Measurements from ENCODE around the gene TLX3.

TLX3 gene

DNA sequence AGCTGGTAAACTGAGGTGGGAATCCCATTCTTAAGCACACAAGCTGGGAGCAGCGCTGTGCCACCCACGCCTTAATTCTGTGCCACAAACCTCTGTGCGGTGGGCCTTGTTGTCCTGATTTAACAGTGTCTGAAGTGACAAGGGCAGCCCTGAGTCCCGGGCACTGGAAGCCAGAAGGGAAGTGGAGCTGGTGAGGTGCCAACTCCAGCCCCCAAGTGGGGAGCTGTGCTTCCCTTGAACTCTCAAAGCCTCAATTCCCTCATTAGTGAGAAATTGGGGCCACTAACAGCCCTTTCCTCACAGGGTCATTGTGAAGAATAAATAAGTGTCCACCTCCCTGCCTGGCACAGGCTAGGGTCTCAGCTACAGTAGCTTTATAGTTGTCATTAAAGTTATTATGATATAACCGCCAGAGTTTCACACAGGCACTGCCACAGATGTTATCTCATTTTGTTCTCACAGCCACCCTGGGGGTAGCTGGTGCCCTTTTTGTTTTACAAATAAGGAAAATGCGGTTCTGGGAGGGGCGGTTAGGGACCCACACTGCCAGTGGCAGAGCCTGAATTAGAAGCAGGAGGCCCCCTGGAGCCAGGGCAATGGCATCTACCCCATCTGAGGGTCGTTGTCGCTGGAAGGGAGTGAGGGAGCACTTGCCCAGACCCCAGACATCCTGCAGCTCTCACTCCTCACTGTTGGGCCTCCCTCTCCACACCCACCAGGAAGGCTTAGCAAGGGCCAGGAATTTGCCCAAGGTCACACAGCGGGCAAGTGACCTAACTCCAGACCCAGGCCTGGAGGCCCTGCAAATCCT, 2.1 kb upstream of the TLX3 start:
- DNase-seq, result no peak

DNA sequence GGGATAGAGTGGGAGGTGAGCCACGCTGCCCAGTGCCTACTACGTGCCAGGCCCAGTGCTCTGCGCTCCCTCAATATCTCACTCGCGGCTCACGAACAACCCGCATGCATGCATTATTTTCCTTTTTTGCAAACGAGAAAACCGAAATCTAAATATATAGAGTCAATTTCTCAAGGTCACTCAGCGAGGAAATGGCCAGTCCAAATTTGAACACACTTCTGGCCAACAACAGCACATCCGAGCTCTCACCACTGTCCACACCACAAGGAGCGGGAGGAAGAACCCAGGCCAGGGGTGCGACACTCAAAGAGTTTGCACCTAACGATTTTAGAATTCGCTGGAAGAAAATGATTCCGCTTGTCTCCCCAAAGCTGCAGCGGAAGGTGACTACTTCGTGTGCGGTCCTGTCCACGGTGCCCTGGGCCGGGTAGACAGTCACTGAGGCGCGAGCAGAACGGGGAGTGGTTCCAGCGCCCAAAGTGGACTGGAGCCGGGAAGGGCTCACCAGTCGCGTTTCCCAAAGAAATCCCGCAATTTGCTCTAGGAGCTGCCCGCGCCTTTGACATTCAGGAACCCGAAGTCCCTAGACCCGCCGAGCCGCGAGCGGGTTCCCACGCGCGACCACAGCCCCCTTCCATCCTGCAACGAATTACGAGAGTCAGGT, 1.1 kb upstream of the TLX3 start:
- DNase-seq, result no peak

DNA sequence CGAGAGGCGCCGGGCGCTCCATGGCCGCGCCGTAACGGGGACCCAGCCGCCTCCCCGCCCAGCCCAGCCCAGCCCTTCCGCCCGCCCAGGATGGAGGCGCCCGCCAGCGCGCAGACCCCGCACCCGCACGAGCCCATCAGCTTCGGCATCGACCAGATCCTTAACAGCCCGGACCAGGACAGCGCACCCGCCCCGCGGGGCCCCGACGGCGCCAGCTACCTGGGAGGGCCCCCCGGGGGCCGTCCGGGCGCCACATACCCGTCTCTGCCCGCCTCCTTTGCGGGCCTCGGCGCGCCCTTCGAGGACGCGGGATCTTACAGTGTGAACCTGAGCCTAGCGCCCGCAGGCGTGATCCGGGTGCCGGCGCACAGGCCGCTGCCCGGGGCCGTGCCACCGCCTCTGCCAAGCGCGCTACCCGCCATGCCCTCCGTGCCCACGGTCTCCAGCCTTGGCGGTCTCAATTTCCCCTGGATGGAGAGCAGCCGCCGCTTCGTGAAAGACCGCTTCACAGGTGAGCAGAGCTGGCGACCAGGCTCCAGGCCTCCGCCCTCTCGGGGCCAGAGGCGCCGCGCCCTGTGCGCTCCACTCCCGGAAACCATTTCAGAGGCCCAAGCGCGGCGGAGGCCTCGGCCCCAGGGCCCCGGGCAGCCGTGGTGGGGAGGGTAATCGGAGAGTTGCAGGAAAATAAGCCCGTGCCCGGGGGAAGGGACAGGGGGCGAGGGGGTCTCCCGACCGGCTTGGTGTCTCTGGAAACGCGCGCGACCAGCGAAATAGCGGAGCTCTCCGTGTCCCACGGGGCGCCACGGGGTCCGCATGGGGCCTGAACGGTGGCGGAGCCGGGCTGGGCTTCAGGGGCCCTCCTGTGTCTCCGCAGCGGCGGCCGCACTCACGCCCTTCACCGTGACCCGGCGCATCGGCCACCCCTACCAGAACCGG, 496 bp downstream of the TLX3 start:
- no peak for DNase-seq

DNA sequence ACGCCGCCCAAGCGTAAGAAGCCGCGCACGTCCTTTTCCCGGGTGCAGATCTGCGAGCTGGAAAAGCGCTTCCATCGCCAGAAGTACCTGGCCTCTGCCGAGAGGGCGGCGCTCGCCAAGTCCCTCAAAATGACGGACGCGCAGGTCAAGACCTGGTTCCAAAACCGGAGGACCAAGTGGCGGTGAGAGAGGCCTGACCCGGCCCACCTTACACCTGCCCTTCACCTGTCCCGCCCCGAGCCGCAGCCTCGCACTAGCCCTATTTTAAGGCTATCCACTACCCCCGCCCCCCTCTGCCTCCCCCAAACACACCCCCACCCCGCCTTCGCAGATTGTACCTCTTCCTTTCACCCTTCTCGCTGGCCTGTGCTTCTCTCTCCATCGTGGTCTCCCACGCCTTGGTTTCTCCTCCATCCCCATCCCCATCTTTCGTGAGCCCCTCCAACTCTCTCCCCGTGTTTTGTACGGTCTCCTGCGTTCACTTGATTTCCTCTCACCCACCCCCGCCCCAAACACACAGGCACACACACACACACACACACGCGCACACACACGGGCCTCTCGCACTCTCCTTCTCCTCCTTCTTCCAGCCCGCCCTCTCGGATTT, 1.3 kb downstream of the TLX3 start:
- no peak for DNase-seq

DNA sequence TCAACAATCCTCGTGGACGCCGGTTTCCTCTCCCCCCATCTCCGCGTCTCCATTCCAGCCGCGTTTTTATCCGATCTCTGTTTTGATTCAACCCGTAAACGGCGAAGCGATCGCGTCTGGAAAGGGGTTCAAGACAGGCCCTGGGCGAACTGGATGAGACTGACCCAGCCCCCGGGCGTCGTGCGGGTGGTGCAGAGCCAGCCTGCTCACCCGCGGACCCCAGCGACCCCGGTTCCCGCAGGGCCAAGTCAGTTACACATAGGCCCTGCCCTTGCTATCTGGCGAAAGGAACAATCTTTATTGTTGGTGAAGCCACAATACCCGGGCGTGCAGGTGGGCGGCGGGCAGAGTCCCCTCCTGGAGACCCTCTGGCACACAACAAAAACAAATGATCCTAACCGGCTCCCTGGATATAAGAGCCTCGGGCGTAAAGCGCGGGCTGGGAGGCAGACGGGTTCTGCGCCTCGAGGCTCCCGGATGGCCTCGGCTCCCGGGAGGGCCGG, 1.8 kb downstream of the TLX3 start:
- DNase-seq, result no peak

DNA sequence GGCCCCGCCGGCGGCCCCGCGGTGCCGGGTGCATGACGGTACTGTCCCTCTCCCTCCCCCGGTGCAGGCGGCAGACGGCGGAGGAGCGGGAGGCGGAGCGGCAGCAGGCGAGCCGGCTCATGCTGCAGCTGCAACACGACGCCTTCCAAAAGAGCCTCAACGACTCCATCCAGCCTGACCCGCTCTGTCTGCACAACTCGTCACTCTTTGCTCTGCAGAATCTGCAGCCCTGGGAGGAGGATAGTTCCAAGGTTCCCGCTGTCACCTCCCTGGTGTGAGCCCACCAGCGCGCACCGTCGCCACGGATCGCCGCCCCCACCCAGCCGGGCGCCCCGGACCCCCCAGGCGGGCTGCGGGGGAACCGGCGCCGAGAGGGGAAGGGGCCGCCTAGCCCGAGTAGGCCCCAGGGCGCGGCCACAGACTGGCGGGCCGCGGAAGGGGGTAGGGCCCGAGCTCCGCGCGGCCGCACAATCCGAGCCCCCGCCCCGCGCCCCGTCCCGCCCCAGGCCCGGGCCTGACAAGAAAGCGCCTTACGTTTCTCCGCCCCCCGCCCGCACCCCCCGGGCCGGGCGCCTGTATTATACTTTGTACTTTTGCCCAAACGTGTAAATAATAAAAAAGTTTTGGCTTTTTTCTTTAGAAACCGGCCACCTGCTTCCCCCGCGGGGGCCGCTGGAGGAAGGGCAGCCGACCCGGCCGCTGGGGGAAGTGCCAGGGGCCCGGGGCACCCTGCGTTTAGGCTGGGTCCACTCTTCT, 2.5 kb downstream of the TLX3 start:
- no peak for DNase-seq

DNA sequence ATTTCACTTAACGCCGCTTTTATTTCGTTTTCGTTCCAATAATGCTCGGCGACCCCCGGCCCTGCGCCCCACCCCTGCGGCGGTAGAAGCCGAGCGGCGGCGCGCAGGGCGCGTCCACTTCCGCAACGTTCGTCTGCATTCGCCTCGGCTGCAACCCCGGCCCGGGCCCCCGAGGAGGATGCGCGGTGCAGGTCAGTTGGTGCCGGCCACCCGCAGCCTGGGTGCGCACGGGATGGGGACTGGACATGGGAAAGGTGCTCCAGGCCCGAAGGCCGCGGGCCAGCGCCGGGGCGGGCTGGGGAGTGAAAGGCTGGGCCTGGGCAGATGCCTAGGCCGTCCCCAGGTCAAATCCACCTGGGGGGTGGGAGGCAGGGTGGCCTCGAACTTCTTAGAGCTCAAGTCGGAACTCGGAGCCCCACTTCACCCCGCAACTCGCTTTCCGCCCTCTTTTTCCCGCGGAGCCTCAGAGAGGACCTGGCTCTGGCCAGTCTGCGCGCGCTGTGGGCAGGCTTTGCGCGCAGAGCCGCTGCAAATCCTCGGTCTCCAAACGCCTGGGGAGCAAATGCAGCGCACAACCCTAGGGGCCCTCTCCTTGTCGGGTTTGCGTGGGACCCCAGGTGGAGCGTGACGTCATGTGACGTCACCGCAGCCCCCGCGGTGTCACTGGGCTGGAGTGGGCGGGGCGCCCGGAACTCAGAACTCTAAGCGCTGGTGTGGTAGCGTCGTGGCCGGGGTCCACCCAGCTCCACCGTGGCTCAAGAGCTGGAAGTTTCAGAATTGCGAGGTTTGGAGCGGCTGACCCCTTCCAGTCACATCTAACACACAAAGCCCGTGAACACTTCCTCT, 3.3 kb downstream of the TLX3 start:
- DNase-seq, result no peak

DNA sequence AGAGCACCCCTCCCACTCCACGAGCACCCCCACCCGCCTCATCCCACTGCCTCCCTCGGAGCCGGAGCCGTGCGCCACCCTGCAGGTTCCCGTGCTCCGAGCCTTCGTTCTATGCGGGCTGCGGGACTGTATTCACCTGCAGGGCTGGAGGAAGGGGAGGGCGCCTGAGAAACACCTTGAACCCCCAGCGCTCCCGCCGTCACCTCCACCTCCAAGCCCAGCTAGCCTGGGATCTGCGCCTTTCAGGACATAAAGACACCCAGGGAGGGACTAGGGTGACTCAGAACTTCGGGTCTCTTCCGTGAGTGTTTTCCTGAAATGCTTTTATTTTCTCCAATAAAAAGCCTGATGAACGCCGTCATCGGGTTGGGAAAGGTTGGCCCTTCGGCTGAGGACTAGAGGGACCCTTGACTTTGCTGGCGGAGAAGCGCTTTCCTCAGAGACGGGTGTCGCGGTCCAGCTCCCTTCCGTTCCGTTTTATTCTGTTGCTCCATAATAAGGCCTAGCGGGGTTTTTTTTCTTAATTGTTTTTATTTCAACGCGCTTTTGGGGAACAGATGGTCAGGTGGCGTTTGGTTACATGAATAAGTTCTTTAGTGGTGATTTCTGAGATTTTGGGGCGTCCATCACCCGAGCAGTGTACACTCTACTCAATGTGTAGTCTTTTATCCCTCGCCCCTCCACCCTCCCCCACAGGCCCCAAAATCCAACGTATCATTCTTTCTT, 4.6 kb downstream of the TLX3 start:
- DNase-seq, result no peak

DNA sequence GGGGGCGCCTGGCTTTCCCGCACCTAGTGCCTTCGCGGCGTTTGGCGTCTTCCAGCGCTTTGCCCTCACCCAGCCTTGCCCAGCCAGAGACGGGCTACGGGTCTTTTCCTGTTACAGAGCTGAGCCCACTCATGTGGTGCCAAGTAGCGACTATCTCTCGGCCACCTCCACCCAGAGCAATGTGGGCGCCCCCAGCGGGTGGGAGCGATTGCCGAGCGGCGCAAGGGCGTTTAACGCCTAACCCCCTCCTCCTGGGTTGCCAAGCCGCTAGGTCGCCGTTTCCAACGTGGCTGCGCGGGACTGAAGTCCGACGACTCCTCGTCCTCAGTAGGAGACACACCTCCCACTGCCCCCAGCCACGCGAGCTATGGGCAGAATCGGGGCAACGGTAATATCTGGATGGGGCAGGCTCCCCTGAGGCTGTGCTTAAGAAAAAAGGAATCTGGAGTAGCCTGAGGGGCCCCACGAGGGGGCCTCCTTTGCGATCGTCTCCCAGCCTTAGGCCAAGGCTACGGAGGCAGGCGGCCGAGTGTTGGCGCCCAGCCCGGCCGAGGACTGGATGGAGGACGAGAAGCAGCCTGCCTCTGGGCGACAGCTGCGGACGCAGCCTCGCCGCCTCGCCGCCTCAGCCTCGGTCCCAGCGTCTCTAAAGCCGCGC, 5.8 kb downstream of the TLX3 start:
- DNase-seq, result no peak

DNA sequence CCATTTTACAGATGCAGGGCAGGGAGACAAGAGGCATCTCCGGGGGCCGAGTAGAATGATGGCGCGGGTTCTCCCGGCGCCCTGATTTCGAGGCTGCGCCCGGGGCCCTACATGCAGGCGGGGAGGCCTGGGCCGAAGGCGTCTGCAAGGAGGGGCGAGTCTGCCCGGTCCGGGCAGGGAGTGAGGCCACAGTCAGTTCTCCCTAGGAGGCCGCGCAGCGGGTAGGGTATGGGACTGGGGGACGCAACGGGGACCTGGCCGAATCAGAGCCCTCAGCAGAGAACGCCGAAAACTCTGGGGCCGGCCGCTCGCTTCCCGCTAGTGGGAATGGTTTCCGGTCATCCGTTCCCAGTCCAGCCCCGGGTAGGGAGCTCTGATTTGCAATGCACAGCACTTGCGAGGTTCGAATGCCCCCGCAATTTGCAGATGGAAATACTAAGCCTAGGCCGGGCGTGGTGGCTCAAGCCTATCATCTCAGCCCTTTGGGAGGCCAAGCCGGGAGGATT, 6.4 kb downstream of the TLX3 start:
- no peak for DNase-seq

DNA sequence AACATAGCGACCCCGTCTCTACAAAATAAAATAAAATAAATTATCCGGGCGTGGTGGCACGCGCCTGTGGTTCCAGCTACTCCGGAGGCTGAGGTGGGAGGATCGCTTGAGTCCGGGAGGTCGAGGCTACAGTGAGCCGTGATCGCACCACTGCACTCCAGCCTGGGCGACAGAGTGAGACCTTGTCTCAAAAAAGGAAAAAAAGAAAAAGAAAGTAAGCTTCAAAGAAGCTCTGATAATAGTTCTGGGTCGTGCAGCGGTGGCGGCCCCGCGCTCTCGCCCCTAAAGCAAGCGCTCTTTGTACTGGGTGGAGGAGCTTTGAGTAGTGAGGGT, 6.8 kb downstream of the TLX3 start:
- no peak for DNase-seq

DNA sequence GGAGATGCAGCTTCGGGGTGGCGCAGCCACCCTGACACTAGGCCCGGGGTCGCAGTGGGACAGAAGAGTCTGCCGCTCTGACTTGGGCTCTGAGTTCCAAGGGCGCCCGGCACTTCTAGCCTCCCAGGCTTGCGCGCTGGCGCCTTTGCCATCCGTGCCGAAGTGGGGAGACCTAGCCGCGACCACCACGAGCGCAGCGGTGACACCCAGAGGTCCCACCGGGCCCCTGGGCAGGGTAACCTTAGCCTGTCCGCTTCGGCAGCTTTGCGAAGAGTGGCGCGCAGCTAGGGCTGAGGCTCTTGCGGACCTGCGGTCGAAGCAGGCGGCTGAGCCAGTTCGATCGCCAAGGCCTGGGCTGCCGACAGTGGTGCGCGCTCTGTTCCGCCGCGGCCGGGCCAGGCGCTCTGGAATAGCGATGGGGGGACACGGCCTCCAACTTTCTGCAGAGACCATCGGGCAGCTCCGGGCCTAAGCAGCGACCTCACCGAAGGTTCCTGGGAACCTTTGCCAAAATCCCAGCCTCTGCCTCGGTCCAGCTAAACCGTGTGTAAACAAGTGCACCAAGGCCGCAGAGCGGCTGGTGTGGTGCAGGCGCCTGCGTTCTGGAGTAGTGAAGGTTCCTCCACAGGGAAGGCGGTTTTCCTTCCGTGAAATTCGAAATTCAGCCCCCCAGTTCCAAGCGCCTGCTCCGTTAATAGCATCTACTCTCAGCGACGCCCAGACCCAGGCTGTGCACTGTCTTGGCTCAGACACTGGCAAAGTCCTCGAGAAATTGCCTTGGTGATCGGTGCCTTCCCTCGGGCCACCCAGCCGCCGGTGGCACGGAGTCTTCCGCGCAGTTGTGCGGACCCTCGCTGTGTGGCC, 7.4 kb downstream of the TLX3 start:
- DNase-seq, result no peak

DNA sequence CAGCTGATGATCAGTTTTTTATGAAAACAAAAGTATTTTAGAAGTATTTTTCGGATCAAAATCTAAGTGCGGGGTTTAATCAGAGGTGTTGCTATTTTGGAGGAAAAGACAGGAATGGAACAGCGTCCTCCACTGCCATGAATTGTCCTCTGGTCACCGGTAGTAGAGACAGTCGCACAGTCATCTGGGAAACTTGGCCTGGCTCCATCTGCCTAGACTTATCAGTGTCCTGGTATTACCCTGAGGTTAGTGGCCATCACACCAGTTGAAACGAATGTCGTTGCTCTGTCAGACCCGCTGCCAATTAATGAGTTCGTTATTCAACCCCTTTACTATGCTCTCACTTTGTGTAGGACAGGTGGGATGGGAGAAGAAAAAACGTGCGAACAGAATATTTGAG, 8.2 kb downstream of the TLX3 start:
- DNase-seq, result no peak

DNA sequence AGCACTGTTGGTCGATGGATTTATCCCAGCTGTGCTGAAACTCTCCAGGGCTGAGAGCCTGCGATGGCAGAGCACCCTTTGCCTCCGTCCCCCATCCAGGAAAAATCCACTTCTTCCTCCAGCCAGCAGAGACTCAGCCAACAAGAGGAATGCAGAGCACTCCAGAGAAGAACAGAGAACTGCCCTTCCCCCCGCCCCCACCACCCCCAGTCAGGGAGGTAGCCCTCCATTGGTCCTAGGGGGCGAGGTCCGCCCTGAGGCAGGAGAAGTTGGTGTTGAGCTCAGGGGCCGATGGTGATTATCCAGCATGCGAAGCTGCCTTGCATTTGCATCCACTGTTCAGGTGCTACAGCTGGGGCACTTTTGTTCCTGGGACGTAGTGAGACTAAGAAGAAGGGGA, 9.0 kb downstream of the TLX3 start:
- no peak for DNase-seq

DNA sequence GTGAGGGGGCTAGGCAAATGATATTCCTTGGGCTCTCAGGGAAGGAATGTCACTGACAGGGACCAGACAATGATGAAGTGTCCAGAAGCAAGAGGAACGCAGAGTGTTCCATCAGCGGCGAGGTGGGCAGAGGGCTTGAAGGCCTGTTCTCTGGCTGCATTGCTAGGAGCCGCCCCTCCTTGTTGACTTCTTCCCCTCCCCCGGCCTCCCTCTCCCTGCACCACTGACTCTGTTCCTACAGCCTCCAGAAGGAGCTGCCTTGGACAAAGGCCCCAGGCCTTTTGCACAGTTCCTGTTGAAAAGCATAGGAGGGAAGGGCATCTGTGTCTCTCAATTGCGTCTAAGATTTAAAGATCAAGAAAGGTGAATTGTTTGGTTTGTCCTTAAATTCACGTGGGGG, 12.4 kb downstream of the TLX3 start:
- DNase-seq, result no peak

DNA sequence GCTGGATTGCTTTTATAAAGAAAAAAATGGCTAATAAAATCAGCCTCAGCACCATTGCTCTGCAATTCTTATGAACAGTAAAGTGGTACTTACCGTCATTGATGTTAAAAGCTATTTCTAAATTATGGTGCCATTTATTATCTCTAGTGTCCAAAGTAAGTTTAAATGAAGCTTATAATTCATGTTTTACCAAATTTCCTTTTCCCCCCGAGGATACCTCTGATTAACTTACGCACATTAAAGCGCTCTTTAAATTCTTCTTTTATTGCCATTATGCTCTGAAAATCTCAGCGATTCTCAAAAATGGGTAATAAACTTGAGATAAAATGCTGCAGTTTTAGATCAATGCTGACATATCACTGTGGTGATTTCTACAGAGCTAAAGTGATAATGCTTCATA, 13.5 kb downstream of the TLX3 start:
- DNase-seq, result no peak

DNA sequence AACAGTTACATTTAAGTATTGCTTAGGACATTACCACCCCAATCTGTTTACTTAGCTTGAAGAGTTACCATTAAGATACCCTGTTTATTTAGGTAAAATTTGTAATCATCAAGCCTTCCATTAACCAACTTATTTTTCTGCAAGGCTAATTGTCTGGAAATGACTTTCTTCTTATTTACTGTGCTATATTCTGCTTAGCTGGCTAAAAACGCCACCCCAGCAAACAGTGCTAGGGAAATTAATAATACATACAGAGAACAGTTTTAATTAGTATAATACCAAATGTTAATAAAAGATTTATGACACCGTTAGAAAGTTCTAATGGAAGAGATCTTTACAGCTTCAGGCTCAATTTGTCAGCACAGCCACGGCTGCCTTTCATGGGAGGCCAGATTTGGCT, 14.0 kb downstream of the TLX3 start:
- no peak for DNase-seq

DNA sequence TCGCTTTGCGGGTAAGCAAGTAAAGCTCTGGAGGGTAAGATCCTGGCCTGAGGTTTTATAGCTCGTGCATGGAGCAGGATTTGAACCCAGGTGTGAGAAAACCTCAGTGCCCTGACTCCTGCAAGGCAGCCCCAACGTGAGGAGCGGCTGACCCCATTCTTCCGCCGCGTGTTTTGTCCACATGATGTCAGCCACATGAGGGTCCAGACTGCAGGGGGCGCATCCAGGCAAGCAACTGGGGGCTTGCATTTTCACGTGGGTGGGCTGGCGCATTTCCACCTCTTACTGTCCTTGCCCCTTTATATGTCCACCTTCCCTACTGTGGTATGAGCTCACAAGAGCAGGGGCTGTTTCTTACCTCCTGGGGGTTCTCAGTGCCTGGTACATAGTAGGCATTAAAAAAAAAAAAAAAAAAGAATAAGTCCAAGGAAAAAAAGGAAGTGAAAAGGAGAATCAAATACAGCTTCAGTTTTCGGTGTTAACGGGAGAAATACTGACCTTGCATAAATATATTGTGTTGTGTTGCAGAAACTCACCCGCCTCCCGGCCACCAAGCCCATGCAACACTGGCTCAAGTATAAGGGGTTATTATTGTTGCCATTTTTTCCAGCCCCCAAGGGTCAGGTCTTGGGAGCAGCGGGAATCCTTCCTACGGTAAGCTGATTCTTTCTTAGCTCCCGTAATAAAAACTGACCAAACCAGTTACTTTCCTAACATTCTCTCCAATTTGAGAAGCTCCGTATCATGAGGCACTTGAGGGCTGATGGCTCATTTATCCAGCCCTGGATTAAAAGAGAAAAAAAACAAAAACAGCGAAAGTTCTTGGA, 15.0 kb downstream of the TLX3 start:
- no peak for DNase-seq
